Measurements from ENCODE around the gene F2R.

- TF ChIP-seq POLR2A (IDR thresholded peaks at IDR 0.05; ENCODE audit: low read length) (no peak), GATA1 (IDR thresholded peaks at IDR 0.05; ENCODE audit: low read depth, low read length) (no peak)
These were observed 66.5 kb downstream of the F2R start for GRCh38 chr5:76782444-76782843.

Measured in erythroblast (primary cell).